T-helper 17 cell (primary cell): ENCODE results near the gene SERPINA6. TPM values are rescaled to one million over a fixed set of nuclear protein-coding genes. Genes with fewer than 3 reads are reported as not detected.

Source experiments
- ATAC-seq: fragments of 150-1000 bp; cut with Tn5 transposase; 2 replicates; pipeline ENCODE4 v1.10.0; 2021; ENCODE audit warnings: mild to moderate bottlenecking, moderate library complexity
- DNase-seq, 3 donors: peaks; one replicate each; pipeline versions ENCODE4 v3.0.0 to v3.0.0-alpha.2; 2020 to 2021
- H3K9me3 ChIP-seq: one replicate; pipeline ENCODE4 v1.7.0; 2013; ENCODE audit warnings: low read length, mild to moderate bottlenecking; ENCODE audit not compliant: control insufficient read depth, poor library complexity, severe bottlenecking
- H3K27ac Mint-ChIP-seq: one replicate; pipeline ENCODE4 v1.8.0; 2022; ENCODE audit warnings: mild to moderate bottlenecking, moderate library complexity, mixed read lengths
- H3K27me3 Mint-ChIP-seq: one replicate; pipeline ENCODE4 v1.8.0; 2022; ENCODE audit warnings: mixed read lengths
- H3K36me3 Mint-ChIP-seq: one replicate; pipeline ENCODE4 v1.8.0; 2022; ENCODE audit warnings: low read depth, mixed read lengths
- H3K4me1 Mint-ChIP-seq: one replicate; pipeline ENCODE4 v1.8.0; 2022; ENCODE audit warnings: mild to moderate bottlenecking, mixed read lengths
- H3K4me3 Mint-ChIP-seq: one replicate; pipeline ENCODE4 v1.8.0; 2022; ENCODE audit warnings: mild to moderate bottlenecking, moderate library complexity, mixed read lengths
- total RNA-seq, 4 donors: library from RNA in 2 of 4; stranded (reverse) in 2 of 4; gene quantifications; one replicate each; pipeline ENCODE4 v1.2.3 and lab custom pipeline; 2022 to 2026

The SERPINA6 gene
- total RNA-seq, 2 donors from 2014 or later: not detected

- H3K36me3 Mint-ChIP-seq: no peaks in the 10 kb centered on the region
- H3K9me3 ChIP-seq: no peaks in the 10 kb centered on the region
- H3K27me3 Mint-ChIP-seq: peaks cover 14% of the 10 kb centered on the region
- no peak overlapping the region for H3K4me3 Mint-ChIP-seq
- H3K27ac Mint-ChIP-seq: no peak overlapping the region
- DNase-seq: no peak
- H3K4me1 Mint-ChIP-seq: no peaks in the 10 kb centered on the region
- ATAC-seq: no peak
Observed at GRCh38 chr14:94330432-94330831, 7.3 kb upstream of the SERPINA6 start.

DNA sequence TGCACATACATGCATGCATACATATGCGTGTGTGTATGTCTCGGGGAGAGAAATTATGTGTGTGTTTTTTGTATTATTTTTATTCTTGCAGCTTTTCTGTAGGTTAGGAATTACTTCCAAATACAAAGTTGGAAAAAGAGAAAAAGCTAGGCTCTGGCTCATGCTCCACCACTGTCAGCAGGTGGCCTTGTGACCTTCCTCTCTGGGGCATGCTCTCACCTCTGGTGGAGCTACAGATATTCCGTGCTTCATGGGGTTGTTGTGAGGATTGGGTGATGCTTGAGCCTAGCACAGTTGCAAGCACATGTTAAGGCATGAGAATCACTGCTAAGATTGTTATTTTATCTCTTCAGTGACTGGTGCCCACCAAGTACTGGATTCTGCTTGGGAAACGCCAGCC is 6.7 kb upstream of the SERPINA6 start:
- DNase-seq: no peak
- Mint-ChIP-seq H3K27me3 (peaks cover 10% of the 10 kb centered on the region), H3K36me3 (no peaks in the 10 kb centered on the region), H3K27ac (no peak overlapping the region), H3K4me1 (no peaks in the 10 kb centered on the region), H3K4me3 (no peak overlapping the region)
- no peaks in the 10 kb centered on the region for H3K9me3 ChIP-seq
- no peak for ATAC-seq

DNA sequence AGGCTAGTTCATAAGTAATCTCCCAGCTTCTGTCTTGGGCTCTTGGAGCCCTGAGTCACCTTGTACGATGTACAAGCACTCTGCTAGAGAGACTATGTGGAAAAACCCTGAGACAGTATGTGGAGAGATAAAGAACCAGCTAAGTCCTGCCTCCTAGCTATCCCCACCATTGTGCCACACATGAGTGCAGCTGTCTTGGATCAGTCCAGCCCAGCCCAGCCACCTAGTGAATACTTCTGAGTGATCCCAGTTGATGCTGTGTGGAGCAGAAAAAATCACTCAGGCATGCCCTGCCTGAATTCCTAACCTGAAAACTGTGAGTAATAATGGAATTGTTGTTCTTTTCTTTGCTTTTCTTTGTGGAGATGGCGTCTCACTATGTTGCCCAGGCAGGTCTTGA is 5.1 kb upstream of the SERPINA6 start:
- ATAC-seq (no peak), DNase-seq (no peak)
- H3K36me3 Mint-ChIP-seq: no peaks in the 10 kb centered on the region
- no peak overlapping the region for H3K27ac Mint-ChIP-seq
- H3K4me3 Mint-ChIP-seq: no peak overlapping the region
- H3K27me3 Mint-ChIP-seq: peaks cover 5% of the 10 kb centered on the region
- H3K4me1 Mint-ChIP-seq: no peaks in the 10 kb centered on the region
- no peaks in the 10 kb centered on the region for H3K9me3 ChIP-seq

DNA sequence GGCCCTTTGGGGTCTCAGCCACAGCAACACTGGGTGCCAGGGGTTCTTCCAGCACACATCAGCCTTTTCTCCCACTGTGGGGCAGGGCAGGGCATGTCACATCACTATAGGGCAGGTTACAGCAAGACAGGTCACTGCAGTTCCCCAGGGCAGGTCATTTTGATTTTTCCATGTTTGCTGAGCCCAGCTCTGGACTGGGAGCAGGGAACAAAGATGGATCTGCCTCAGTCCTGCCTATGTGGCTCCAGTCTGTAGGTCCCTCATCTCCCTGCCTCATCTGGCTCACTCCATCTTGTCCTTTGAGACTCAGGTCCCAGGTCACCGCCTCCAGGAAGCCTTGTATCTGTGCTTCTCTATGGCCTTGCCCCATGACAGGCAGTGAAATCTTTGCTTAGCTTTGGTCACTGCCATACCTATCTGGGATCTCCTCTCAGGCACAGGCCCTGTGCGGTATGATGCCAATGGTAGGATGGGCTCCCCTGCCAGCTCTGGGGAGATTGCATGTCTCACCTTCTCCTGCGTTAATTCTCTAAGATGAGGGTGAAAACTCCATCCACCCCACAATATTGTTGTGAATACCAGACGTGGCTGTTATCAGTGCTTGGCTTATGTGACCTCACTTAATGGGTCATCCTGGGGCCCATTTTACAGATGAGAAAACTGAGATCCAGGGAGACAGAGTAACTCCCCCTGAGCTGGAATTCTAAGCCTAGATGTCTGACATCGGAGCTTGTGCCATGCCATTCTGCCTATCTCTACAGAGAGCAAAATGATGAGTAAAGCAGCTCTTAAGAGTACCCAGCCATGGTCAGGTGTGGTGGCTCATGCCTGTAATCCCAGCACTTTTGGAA is 1.5 kb downstream of the SERPINA6 start:
- no peak for ATAC-seq

DNA sequence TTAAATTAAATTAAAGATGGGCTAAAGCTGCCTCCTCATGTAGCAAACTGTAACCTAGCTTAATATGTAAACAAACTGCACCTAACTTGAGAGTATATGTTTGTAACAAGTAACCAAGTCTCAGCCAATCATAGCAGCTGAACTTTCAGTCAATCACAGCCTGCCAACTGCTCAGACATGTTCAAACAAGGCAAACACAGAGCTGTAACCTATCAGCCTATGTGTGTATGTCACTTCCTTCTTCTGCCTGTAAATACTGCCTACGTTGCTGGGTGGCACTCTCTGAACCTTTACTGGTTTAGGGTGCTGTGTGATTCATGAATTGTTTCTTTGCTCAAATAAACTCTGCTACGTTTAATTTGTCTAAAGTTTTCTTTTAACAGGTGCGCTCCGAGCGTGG is 2.9 kb downstream of the SERPINA6 start:
- Mint-ChIP-seq H3K4me3 (no peak overlapping the region), H3K27ac (no peak overlapping the region), H3K4me1 (no peaks in the 10 kb centered on the region), H3K27me3 (peaks cover 8% of the 10 kb centered on the region), H3K36me3 (no peaks in the 10 kb centered on the region)
- DNase-seq (no peak), ATAC-seq (peak; percentile 74)
- no peaks in the 10 kb centered on the region for H3K9me3 ChIP-seq

More for the DNA sequence above, 1.5 kb downstream of the SERPINA6 start:
- DNase-seq: no peak
- H3K36me3 Mint-ChIP-seq: no peaks in the 10 kb centered on the region
- peaks cover 8% of the 10 kb centered on the region for H3K27me3 Mint-ChIP-seq
- no peaks in the 10 kb centered on the region for H3K4me1 Mint-ChIP-seq
- no peak overlapping the region for H3K4me3 Mint-ChIP-seq
- H3K9me3 ChIP-seq: no peaks in the 10 kb centered on the region
- H3K27ac Mint-ChIP-seq: no peak overlapping the region

GRCh38 chr14:94317259-94317658 is 5.9 kb downstream of the SERPINA6 start:
- no peaks in the 10 kb centered on the region for H3K9me3 ChIP-seq
- Mint-ChIP-seq H3K27ac (no peak overlapping the region), H3K4me3 (no peak overlapping the region), H3K4me1 (no peaks in the 10 kb centered on the region), H3K27me3 (peaks cover 8% of the 10 kb centered on the region), H3K36me3 (no peaks in the 10 kb centered on the region)
- DNase-seq (no peak), ATAC-seq (no peak)

DNA sequence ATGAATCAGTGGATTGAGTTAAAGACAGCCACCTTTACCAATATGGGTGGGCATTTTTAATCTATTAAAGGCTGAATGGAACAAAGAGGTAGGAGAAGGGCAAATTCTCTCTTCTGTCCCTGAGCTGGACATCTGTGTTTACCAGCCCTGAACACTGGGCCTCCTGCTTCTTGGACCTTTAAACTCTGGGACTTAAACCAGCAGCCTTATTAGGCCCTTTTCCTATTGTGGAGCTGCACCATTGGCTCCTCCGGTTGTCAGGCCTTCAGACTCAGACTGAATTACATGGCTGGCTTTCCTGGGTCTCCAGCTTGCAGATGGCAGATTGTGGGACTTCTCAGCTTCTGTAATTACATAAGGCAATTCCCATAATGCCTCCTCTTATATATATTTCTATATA is 6.4 kb downstream of the SERPINA6 start:
- no peaks in the 10 kb centered on the region for H3K36me3 Mint-ChIP-seq
- H3K27ac Mint-ChIP-seq: no peak overlapping the region
- peaks cover 8% of the 10 kb centered on the region for H3K27me3 Mint-ChIP-seq
- no peak for DNase-seq
- no peak overlapping the region for H3K4me3 Mint-ChIP-seq
- H3K9me3 ChIP-seq: no peaks in the 10 kb centered on the region
- no peaks in the 10 kb centered on the region for H3K4me1 Mint-ChIP-seq
- no peak for ATAC-seq

- DNase-seq: no peak
- no peaks in the 10 kb centered on the region for H3K9me3 ChIP-seq
- Mint-ChIP-seq H3K4me1 (no peaks in the 10 kb centered on the region), H3K36me3 (no peaks in the 10 kb centered on the region), H3K4me3 (no peak overlapping the region), H3K27me3 (no peaks in the 10 kb centered on the region), H3K27ac (no peak overlapping the region)
- ATAC-seq: no peak
Observed at GRCh38 chr14:94314890-94315289, 8.2 kb downstream of the SERPINA6 start.

- no peak overlapping the region for H3K27ac Mint-ChIP-seq
- no peaks in the 10 kb centered on the region for H3K27me3 Mint-ChIP-seq
- ATAC-seq (no peak), DNase-seq (no peak)
- H3K4me3 Mint-ChIP-seq: no peak overlapping the region
- H3K9me3 ChIP-seq: no peaks in the 10 kb centered on the region
- no peaks in the 10 kb centered on the region for H3K36me3 Mint-ChIP-seq
- no peaks in the 10 kb centered on the region for H3K4me1 Mint-ChIP-seq
Observed at GRCh38 chr14:94313991-94314655, 9.0 kb downstream of the SERPINA6 start.

- no peak overlapping the region for H3K4me3 Mint-ChIP-seq
- ATAC-seq (no peak), DNase-seq (no peak)
- H3K27ac Mint-ChIP-seq: no peak overlapping the region
- no peaks in the 10 kb centered on the region for H3K4me1 Mint-ChIP-seq
- H3K27me3 Mint-ChIP-seq: no peaks in the 10 kb centered on the region
- H3K36me3 Mint-ChIP-seq: no peaks in the 10 kb centered on the region
- H3K9me3 ChIP-seq: no peaks in the 10 kb centered on the region
Observed at GRCh38 chr14:94312481-94313246, 10.5 kb downstream of the SERPINA6 start.

DNA sequence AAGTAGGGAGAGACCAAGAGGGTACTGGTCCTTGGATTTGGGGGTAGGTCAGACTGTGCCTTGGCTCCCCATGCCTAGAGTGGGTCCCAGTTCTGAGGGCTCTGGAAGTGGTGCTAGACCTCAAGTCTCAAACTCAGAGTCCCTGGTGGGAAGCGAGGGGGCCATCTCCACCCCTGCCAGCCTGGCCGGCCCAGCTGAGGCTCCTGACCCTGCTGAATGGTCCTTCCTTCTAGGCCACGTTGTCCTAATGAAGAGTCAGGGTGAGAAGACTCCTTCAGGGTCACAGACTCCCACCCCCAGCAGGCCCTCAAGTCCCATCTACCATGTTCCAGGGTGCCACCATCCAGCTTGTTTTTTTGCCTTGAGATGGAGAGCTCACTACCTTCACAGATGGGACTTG is 12.9 kb downstream of the SERPINA6 start:
- H3K4me3 Mint-ChIP-seq: no peak overlapping the region
- ATAC-seq (no peak), DNase-seq (no peak)
- H3K27ac Mint-ChIP-seq: no peak overlapping the region
- H3K9me3 ChIP-seq: no peaks in the 10 kb centered on the region
- no peaks in the 10 kb centered on the region for H3K27me3 Mint-ChIP-seq
- H3K4me1 Mint-ChIP-seq: no peaks in the 10 kb centered on the region
- H3K36me3 Mint-ChIP-seq: no peaks in the 10 kb centered on the region

GRCh38 chr14:94309721-94310120 is 13.4 kb downstream of the SERPINA6 start:
- DNase-seq (no peak), ATAC-seq (no peak)
- Mint-ChIP-seq H3K36me3 (no peaks in the 10 kb centered on the region), H3K27me3 (no peaks in the 10 kb centered on the region), H3K4me3 (no peak overlapping the region), H3K4me1 (no peaks in the 10 kb centered on the region), H3K27ac (no peak overlapping the region)
- H3K9me3 ChIP-seq: no peaks in the 10 kb centered on the region

DNA sequence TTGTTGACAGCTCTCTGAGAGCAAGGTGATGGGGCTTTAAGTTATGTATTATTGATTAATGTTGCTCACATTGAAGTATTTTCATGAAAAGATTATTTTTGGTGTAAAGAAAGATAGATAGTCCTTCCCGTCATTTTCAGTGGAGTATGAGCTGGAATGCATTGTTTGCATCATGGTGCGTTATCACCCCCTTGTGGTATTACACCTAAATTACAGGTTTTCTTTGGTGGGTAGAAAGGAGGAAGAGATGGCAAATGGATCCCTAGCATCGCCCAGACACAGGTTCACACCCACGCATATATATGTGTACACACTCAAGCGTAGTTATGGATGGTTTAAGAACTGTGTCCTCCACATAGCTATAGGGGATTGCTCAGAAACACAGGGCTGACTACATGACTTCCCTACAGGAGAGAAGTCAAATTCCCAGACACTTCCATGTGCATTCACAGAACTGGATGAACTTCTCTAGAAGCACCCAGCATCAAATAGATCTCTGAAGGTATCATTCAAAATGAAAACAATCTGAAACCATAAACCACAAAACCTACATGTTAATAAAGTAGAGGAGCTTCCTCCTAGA is 15.6 kb downstream of the SERPINA6 start:
- Mint-ChIP-seq H3K4me1 (no peaks in the 10 kb centered on the region), H3K36me3 (no peaks in the 10 kb centered on the region), H3K27ac (no peak overlapping the region), H3K27me3 (no peaks in the 10 kb centered on the region), H3K4me3 (no peak overlapping the region)
- DNase-seq (no peak), ATAC-seq (no peak)
- H3K9me3 ChIP-seq: no peaks in the 10 kb centered on the region
